Measurements from ENCODE around the gene NAA20. TPM values are rescaled to one million over a fixed set of nuclear protein-coding genes. Genes with fewer than 3 reads are reported as not detected.

The NAA20 gene
- total RNA-seq, 1 experiment from 2014 or later = 49.4 TPM

GRCh38 chr20:20018366-20018765 is 1.2 kb downstream of the NAA20 start:
- DNase-seq (ENCODE audit: low spot score) = no peak

DNA sequence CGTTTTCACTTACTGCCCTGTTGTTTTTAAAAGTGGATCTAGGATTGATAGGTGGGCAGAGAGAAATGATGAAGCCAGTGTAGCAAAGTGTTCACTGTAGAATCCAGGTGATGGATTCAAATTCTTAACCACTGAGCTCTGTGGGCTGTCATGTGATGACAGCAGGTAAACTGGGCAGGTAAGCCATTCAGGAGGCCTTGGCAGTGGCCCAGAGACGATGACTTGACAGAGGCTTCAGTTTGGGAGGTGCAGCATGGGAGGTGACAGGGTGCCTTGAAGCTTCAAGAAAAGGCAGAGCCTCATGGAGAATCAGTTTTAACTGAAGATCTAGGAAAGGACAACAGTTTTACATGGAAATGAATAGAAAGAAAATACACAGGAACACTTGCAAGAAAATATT is 2.0 kb downstream of the NAA20 start:
- peak; percentile 76 for DNase-seq (ENCODE audit: low spot score)

- no peak for DNase-seq (ENCODE audit: low spot score)
Measured at GRCh38 chr20:20020908-20021307, 3.7 kb downstream of the NAA20 start.

GRCh38 chr20:20021835-20022234 is 4.7 kb downstream of the NAA20 start:
- DNase-seq (ENCODE audit: low spot score) = no peak

DNA sequence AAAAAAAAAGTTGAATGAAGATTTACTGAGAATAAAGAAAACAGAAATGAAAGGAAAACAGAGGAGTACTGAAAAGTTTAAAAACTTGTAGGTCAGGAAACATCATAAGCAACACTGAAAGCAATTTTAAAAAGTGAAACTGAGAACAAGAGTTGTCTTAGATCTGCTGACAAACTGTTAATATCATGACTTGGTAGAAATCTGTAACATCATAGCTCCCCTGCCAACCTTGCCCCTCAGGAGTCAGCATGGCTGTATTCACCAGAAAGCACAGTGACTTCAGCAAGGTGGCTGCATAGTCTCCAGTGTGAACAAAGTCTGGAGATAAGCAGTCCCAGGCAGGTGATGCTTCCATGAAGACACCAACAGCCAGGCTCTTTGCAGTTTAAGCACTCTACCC is 5.3 kb downstream of the NAA20 start:
- DNase-seq (ENCODE audit: low spot score) = no peak

DNA sequence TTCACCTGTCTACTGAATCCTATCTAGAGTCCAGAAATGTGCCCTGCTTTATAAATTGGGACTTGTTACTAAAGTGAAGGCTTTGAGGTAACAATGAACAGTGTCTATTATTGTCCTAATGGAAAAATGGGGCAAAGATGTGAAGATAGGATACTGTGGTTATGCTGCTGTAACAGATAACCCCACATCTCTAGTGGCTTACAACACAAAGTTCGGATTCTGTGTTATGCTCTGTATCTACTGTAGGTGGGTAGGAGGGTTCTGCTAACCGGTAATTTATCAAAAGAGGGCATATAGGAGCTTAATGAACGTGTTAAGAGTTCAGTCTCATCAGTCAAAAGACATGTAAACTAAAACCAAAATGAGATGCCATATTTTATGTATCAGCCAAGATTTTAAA is 6.2 kb downstream of the NAA20 start:
- no peak for DNase-seq (ENCODE audit: low spot score)

- DNase-seq (ENCODE audit: low spot score) = no peak
Measured at GRCh38 chr20:20024942-20025341, 7.8 kb downstream of the NAA20 start.

GRCh38 chr20:20027284-20027683 is 10.1 kb downstream of the NAA20 start:
- no peak for DNase-seq (ENCODE audit: low spot score)

DNA sequence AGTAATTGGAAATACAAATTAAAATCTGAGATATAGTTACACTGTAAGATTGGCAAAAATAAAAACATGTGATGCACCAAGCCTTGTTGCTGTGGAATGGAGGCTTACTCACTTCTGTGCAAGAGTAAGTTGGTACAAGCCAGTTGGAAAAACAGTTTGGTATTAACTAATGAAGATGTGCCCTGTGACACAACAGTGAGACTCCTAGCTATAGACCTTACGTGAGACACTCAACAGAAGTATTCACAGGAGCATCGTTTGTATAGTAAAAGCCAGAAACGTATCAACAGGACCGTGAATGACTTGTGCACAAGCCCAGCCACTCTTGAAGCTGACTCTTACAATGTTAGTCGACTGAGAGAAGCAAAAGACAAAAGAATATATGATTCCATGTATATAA is 14.6 kb downstream of the NAA20 start:
- no peak for DNase-seq (ENCODE audit: low spot score)

DNA sequence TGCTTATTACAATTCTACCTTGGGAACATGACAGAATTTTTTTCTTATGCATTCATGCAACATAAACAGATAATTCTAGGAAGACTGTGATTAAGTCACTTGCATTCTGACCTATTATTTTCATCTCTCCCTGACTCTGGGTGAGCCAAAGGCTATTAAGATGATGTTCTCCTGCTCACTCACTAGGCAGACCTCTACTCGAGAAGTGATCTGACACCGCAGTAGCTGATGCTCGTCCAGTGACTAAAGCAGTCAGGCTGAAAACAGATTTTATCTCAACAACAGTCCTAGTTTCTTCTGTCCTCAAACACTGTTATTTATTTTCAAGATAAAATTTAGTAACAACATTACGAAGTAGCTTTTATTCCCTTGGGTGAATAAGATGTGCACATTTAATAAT is 17.3 kb downstream of the NAA20 start:
- no peak for DNase-seq (ENCODE audit: low spot score)

- no peak for DNase-seq (ENCODE audit: low spot score)
Measured at GRCh38 chr20:20036756-20037155, 19.6 kb downstream of the NAA20 start.

DNA sequence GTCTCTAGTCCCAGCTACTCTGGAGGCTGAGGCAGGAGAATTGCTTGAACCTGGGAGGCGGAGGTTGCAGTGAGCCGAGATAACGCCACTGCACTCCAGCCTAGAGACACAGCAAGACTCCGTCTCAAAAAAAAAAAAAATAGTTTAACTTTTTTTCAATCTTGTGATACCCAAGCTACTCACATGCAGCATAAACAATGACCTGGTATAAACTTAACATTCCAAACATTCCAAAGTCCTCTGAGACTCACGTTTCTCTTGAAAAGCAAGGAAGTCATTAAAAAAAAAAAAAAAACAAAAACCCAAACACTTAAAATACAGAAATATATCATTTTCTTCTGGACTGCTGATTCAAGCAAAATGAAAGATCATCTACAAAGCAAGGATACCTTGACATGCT is 20.8 kb downstream of the NAA20 start:
- DNase-seq (ENCODE audit: low spot score) = no peak

- no peak for DNase-seq (ENCODE audit: low spot score)
Measured at GRCh38 chr20:20038586-20038985, 21.4 kb downstream of the NAA20 start.

GRCh38 chr20:20039752-20040387 is 22.7 kb downstream of the NAA20 start:
- no peak for DNase-seq (ENCODE audit: low spot score)

DNA sequence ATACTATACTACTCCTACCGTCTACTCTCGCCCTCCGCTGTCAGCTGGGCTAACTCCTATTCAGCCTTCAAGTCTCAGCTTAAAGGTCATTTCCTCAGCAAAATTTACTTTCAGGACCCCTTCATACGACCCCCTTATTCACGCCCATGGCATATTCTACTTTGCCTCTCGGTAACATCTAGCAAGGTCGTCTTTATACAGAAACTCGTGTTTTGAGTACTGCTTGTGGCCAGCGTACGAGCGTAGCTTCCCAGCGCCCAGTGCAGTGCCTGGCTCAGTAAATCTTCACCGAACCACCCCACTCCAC is 34.6 kb downstream of the NAA20 start:
- DNase-seq (ENCODE audit: low spot score) = no peak

- peak; percentile 94 for DNase-seq (ENCODE audit: low spot score)
Measured at GRCh38 chr20:20052074-20052970, 35.2 kb downstream of the NAA20 start, which contains the start of the genes CFAP61 and CRNKL1. CFAP61 (plus strand) TSS chr20:20052532; CDS start chr20:20056654, 4,122 bp downstream. CRNKL1 (minus strand) TSS chr20:20052466; CDS start chr20:20052342, 124 bp downstream.

GRCh38 chr20:20060234-20060998 is 43.3 kb downstream of the NAA20 start:
- DNase-seq (ENCODE audit: low spot score) = no peak

- DNase-seq (ENCODE audit: low spot score) = no peak
Measured at GRCh38 chr20:20063941-20064702, 47.0 kb downstream of the NAA20 start.

DNA sequence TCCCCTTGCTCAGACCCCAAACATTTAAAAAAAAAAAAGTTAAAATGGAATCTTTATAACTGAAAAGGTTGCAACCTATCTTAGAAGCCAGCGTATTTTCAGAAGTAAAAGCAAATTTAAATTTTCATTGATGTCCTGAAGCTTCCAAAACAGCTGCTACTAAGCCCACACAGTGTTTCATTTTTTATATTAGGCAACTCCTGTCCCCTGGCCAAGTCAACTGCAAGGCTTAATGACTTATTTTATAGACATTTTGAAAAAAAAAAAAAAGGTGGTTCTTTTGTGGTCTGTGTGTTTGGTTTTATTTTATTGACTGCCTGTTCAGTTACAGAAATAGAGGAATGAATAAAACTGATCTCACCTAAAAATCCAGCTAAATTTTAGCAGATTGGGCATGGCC is 48.2 kb downstream of the NAA20 start:
- DNase-seq (ENCODE audit: low spot score) = no peak

- no peak for DNase-seq (ENCODE audit: low spot score)
Measured at GRCh38 chr20:20070871-20071726, 53.9 kb downstream of the NAA20 start.
